Ovary (tissue), 3 donors: ENCODE measurements around the gene ANK3.

ENCODE experiments used
- POLR2A ChIP-seq: fragments of 450-650 bp; IDR thresholded peaks from one replicate; pipeline ENCODE4 v1.6.1; 2017; ENCODE audit warnings: antibody characterized with exemption, mild to moderate bottlenecking, moderate library complexity
- TF ChIP-seq, protein P1 (sequence below), 3 donors: fragments of 450-650 bp in 2 of 3; fragments of 200-600 bp in 1 of 3; IDR thresholded peaks; one replicate each; pipeline versions ENCODE4 v1.5.1 to v1.8.0; 2016 to 2022; ENCODE audit warnings: antibody characterized with exemption in 3 of 3, mild to moderate bottlenecking in 1 of 3
- donor health status: DM: no; HTN: no; CAD: no.

- TF ChIP-seq, protein P1, sequence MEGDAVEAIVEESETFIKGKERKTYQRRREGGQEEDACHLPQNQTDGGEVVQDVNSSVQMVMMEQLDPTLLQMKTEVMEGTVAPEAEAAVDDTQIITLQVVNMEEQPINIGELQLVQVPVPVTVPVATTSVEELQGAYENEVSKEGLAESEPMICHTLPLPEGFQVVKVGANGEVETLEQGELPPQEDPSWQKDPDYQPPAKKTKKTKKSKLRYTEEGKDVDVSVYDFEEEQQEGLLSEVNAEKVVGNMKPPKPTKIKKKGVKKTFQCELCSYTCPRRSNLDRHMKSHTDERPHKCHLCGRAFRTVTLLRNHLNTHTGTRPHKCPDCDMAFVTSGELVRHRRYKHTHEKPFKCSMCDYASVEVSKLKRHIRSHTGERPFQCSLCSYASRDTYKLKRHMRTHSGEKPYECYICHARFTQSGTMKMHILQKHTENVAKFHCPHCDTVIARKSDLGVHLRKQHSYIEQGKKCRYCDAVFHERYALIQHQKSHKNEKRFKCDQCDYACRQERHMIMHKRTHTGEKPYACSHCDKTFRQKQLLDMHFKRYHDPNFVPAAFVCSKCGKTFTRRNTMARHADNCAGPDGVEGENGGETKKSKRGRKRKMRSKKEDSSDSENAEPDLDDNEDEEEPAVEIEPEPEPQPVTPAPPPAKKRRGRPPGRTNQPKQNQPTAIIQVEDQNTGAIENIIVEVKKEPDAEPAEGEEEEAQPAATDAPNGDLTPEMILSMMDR (IDR thresholded peaks at IDR 0.05): no peak
- no peak for TF ChIP-seq POLR2A
Measured at GRCh38 chr10:60003651-60004523, 385.8 kb downstream of the ANK3 start.
